Liver (tissue), 9 donors: ENCODE data around the gene ATP13A5. TPM values are rescaled to one million over a fixed set of nuclear protein-coding genes. Genes with fewer than 3 reads are reported as not detected.

Source experiments
- DNase-seq: peaks from one replicate; pipeline ENCODE4 v3.0.0-alpha.2; 2017; ENCODE audit warnings: low spot score
- H3K27ac ChIP-seq, 2 donors: one replicate each; pipeline ENCODE4 v1.7.0; 2013; ENCODE audit warnings: inconsistent platforms in 2 of 2, low read length in 2 of 2, control low read depth in 1 of 2, low read depth in 1 of 2, mild to moderate bottlenecking in 1 of 2
- H3K27me3 ChIP-seq, 4 donors: one replicate each; pipeline versions ENCODE4 v1.6.1 to v1.7.0; 2013; ENCODE audit warnings: low read length in 3 of 4, inconsistent platforms in 1 of 4, mild to moderate bottlenecking in 1 of 4, moderate library complexity in 1 of 4; ENCODE audit not compliant: control insufficient read depth in 4 of 4, insufficient read depth in 4 of 4
- H3K36me3 ChIP-seq, 4 donors: one replicate each; pipeline versions ENCODE4 v1.6.1 to v1.7.0; 2013; ENCODE audit warnings: low read length in 3 of 4, mild to moderate bottlenecking in 3 of 4, low read depth in 1 of 4, moderate library complexity in 1 of 4; ENCODE audit not compliant: control insufficient read depth in 4 of 4, insufficient read depth in 3 of 4
- H3K4me1 ChIP-seq, 4 donors: one replicate each; pipeline versions ENCODE4 v1.6.1 to v1.7.0; 2013; ENCODE audit warnings: low read length in 3 of 4, mild to moderate bottlenecking in 3 of 4, moderate library complexity in 1 of 4; ENCODE audit not compliant: control insufficient read depth in 4 of 4, insufficient read depth in 4 of 4
- H3K4me3 ChIP-seq, 3 donors: one replicate each; pipeline versions ENCODE4 v1.6.1 to v1.7.0; 2013; ENCODE audit warnings: low read length in 3 of 3, control low read depth in 1 of 3, low read depth in 1 of 3, mild to moderate bottlenecking in 1 of 3
- H3K9ac ChIP-seq, 2 donors: one replicate each; pipeline ENCODE4 v1.7.0; 2013; ENCODE audit warnings: low read length in 2 of 2, mild to moderate bottlenecking in 2 of 2, moderate library complexity in 2 of 2, control low read depth in 1 of 2, low read depth in 1 of 2
- H3K9me3 ChIP-seq, 4 donors: one replicate each; pipeline versions ENCODE4 v1.6.1 to v1.7.0; 2013; ENCODE audit warnings: low read length in 3 of 4; ENCODE audit not compliant: control insufficient read depth in 4 of 4
- EGR1 ChIP-seq, 2 donors: IDR thresholded peaks; 2 replicates each; pipeline ENCODE4 v1.6.1; 2016 to 2018; ENCODE audit warnings: antibody characterized with exemption in 2 of 2, low read depth in 2 of 2
- FOXA2 ChIP-seq: IDR thresholded peaks from 2 replicates; pipeline ENCODE4 v1.6.1; 2016; ENCODE audit warnings: antibody characterized with exemption
- GABPA ChIP-seq, 2 donors: IDR thresholded peaks in 1 of 2; conservative IDR thresholded peaks in 1 of 2; 2 replicates each; pipeline ENCODE4 v1.6.1; 2016; ENCODE audit warnings: antibody characterized with exemption in 2 of 2, mild to moderate bottlenecking in 1 of 2, moderate library complexity in 1 of 2
- HNF4A ChIP-seq, 2 donors: conservative IDR thresholded peaks; 2 replicates each; pipeline ENCODE4 v1.6.1; 2016; ENCODE audit warnings: antibody characterized with exemption in 2 of 2, mild to moderate bottlenecking in 2 of 2
- WGBS: extraction: QIAGEN DNeasy Blood & Tissue Kit; methylation state at CpG from one replicate; pipeline ENCODE4 v1.1.7; 2013; 5-methylcytosine and 5-hydroxymethylcytosine counted together
- polyA plus RNA-seq, 2 donors: library from polyadenylated mRNA; stranded (reverse) in 1 of 2; unstranded in 1 of 2; fragments of 200-250 nt in 1 of 2; fragments of >200 nt in 1 of 2; fragmentation: Nextera tagmentation in 1 of 2; extraction: Ambion mirVana in 1 of 2; gene quantifications; one replicate each; pipeline versions ENCODE4 v1.2.1 to v1.2.3, GENCODE V29; 2013 to 2015
- total RNA-seq, 2 donors: library from RNA; depleted of rRNA; stranded (reverse); fragments of >200 nt; gene quantifications; one replicate each; pipeline ENCODE4 v1.2.3, GENCODE V29; 2014
- TF ChIP-seq, protein P1 (sequence below): IDR thresholded peaks from 2 replicates; pipeline ENCODE4 v1.6.1; 2016; ENCODE audit warnings: antibody characterized with exemption
- TF ChIP-seq, protein P2 (sequence below): IDR thresholded peaks from 2 replicates; pipeline ENCODE4 v1.6.1; 2016; ENCODE audit warnings: antibody characterized with exemption, mild to moderate bottlenecking
- TF ChIP-seq, protein P3 (sequence below): IDR thresholded peaks from 2 replicates; pipeline ENCODE4 v1.6.1; 2016; ENCODE audit warnings: antibody characterized with exemption
- TF ChIP-seq, protein P4 (sequence below): IDR thresholded peaks from 2 replicates; pipeline ENCODE4 v1.6.1; 2016; ENCODE audit warnings: antibody characterized with exemption
- TF ChIP-seq, protein P5 (sequence below): fragments of 150-350 bp; IDR thresholded peaks from 2 replicates; pipeline ENCODE4 v1.5.1; 2017; ENCODE audit warnings: improper control_type of control experiment, low read depth, low read length; ENCODE audit not compliant: missing input control
- donor health status: healthy.
- donor health status: healthy.
- donor health status: healthy.
- donor health status: healthy.
- donor health status: healthy.

ATP13A5 gene
- total and polyA plus RNA-seq, 4 donors, result 0.21 TPM; not detected in 3

DNA sequence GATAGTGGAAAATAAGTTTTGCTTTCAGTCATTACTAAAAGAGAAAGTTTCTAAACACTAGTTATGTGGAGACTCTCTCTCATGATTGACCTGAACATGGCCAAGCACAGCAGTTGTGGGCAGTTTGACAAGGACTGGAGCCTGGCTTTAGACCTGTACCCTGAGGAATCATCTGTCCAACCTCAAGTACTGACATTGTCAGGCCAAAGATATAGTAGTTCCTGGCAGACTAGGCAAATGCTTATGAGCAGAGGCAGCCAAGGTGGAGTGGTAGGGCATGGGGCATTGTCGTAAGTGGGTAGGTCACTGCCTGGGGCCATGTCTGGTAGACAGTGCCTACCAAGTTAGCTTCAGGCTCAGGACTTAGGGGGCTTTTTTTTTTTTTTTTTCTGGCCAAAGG, 116.6 kb downstream of the ATP13A5 start:
- TF ChIP-seq GABPA (IDR thresholded peaks at IDR 0.05 in 1 of 2, conservative IDR thresholded peaks at IDR 0.05 in 1 of 2) (no peak), EGR1 (IDR thresholded peaks at IDR 0.05; ENCODE audit: low read depth in 2 of 2) (no peak)
- TF ChIP-seq, protein P1, sequence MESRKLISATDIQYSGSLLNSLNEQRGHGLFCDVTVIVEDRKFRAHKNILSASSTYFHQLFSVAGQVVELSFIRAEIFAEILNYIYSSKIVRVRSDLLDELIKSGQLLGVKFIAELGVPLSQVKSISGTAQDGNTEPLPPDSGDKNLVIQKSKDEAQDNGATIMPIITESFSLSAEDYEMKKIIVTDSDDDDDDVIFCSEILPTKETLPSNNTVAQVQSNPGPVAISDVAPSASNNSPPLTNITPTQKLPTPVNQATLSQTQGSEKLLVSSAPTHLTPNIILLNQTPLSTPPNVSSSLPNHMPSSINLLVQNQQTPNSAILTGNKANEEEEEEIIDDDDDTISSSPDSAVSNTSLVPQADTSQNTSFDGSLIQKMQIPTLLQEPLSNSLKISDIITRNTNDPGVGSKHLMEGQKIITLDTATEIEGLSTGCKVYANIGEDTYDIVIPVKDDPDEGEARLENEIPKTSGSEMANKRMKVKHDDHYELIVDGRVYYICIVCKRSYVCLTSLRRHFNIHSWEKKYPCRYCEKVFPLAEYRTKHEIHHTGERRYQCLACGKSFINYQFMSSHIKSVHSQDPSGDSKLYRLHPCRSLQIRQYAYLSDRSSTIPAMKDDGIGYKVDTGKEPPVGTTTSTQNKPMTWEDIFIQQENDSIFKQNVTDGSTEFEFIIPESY, result no peak
- TF ChIP-seq, protein P2, sequence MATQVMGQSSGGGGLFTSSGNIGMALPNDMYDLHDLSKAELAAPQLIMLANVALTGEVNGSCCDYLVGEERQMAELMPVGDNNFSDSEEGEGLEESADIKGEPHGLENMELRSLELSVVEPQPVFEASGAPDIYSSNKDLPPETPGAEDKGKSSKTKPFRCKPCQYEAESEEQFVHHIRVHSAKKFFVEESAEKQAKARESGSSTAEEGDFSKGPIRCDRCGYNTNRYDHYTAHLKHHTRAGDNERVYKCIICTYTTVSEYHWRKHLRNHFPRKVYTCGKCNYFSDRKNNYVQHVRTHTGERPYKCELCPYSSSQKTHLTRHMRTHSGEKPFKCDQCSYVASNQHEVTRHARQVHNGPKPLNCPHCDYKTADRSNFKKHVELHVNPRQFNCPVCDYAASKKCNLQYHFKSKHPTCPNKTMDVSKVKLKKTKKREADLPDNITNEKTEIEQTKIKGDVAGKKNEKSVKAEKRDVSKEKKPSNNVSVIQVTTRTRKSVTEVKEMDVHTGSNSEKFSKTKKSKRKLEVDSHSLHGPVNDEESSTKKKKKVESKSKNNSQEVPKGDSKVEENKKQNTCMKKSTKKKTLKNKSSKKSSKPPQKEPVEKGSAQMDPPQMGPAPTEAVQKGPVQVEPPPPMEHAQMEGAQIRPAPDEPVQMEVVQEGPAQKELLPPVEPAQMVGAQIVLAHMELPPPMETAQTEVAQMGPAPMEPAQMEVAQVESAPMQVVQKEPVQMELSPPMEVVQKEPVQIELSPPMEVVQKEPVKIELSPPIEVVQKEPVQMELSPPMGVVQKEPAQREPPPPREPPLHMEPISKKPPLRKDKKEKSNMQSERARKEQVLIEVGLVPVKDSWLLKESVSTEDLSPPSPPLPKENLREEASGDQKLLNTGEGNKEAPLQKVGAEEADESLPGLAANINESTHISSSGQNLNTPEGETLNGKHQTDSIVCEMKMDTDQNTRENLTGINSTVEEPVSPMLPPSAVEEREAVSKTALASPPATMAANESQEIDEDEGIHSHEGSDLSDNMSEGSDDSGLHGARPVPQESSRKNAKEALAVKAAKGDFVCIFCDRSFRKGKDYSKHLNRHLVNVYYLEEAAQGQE, result no peak
- TF ChIP-seq, protein P3, sequence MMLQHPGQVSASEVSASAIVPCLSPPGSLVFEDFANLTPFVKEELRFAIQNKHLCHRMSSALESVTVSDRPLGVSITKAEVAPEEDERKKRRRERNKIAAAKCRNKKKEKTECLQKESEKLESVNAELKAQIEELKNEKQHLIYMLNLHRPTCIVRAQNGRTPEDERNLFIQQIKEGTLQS, result no peak
- TF ChIP-seq, protein P4, sequence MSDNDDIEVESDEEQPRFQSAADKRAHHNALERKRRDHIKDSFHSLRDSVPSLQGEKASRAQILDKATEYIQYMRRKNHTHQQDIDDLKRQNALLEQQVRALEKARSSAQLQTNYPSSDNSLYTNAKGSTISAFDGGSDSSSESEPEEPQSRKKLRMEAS, result no peak
- TF ChIP-seq, protein P5, sequence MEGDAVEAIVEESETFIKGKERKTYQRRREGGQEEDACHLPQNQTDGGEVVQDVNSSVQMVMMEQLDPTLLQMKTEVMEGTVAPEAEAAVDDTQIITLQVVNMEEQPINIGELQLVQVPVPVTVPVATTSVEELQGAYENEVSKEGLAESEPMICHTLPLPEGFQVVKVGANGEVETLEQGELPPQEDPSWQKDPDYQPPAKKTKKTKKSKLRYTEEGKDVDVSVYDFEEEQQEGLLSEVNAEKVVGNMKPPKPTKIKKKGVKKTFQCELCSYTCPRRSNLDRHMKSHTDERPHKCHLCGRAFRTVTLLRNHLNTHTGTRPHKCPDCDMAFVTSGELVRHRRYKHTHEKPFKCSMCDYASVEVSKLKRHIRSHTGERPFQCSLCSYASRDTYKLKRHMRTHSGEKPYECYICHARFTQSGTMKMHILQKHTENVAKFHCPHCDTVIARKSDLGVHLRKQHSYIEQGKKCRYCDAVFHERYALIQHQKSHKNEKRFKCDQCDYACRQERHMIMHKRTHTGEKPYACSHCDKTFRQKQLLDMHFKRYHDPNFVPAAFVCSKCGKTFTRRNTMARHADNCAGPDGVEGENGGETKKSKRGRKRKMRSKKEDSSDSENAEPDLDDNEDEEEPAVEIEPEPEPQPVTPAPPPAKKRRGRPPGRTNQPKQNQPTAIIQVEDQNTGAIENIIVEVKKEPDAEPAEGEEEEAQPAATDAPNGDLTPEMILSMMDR, result no peak
- H3K9ac ChIP-seq, result no peak overlapping the region

DNA sequence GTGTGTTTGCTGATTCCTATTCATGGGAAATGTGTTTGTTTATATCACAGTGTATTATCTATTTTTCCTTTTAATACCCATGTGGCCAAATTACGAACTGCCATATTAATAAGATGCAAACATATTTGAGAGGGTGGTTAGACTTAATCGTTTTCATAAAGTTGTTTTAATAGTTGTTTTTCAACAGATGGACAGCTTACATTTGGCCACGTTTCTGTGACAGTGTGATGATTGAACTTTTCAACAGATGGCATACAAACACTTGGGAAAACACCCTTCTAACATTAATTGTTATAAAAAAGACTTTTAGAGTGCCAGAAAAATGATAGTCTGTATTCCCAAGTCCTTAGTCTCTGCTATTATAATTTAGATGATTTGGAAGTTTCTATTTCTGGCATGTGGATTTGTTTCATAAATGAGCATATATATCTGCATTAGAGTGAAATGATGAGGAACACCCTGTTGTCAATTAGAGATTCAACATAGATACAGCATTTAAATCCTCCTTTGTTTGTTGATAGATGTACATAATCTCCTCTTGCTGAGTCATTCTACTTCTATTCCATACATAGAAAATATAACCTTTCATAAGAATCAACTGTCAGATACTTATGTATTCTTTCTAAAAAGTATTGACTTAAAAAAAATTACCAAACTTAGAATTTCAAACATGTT, 124.4 kb downstream of the ATP13A5 start:
- no peak for DNase-seq
- peaks cover 0 to 5% (median 0%) of the 10 kb centered on the region in 4 donors for H3K27me3 ChIP-seq
- 54% methylated on average over 3 of the region's 3 CpGs for WGBS

More for the DNA sequence above, 116.6 kb downstream of the ATP13A5 start:
- H3K4me1 ChIP-seq, result no peaks in the 10 kb centered on the region
- no peaks in the 10 kb centered on the region for H3K27me3 ChIP-seq
- no peak for DNase-seq
- H3K9me3 ChIP-seq, result no peaks in the 10 kb centered on the region
- 93% methylated on average over 1 of the region's 1 CpG for WGBS
- H3K4me3 ChIP-seq, result no peak overlapping the region
- no peaks in the 10 kb centered on the region for H3K36me3 ChIP-seq
- no peak overlapping the region for H3K27ac ChIP-seq

More for the DNA sequence above, 124.4 kb downstream of the ATP13A5 start:
- Histone ChIP-seq H3K9ac (no peak overlapping the region), H3K9me3 (peaks cover 0 to 4% (median 0%) of the 10 kb centered on the region in 4 donors), H3K4me3 (no peak overlapping the region), H3K36me3 (no peaks in the 10 kb centered on the region), H3K27ac (no peak overlapping the region), H3K4me1 (no peaks in the 10 kb centered on the region)
- no peak for TF ChIP-seq GABPA (IDR thresholded peaks at IDR 0.05 in 1 of 2, conservative IDR thresholded peaks at IDR 0.05 in 1 of 2)
- TF ChIP-seq HNF4A (conservative IDR thresholded peaks at IDR 0.05), result no peak
- no peak for TF ChIP-seq FOXA2
- TF ChIP-seq, protein P1, result no peak
